ENCODE data around the gene SPAG7. TPM values are rescaled to one million over a fixed set of nuclear protein-coding genes. Genes with fewer than 3 reads are reported as not detected.
"Not testable (repeated sequence)": the region's sequence is repeated elsewhere in the genome, so short reads cannot be mapped to it uniquely, and the experiment has no call there.

The SPAG7 gene
- total and polyA plus RNA-seq, 4 donors: 63.8 to 101 (median 75.8) TPM

DNA sequence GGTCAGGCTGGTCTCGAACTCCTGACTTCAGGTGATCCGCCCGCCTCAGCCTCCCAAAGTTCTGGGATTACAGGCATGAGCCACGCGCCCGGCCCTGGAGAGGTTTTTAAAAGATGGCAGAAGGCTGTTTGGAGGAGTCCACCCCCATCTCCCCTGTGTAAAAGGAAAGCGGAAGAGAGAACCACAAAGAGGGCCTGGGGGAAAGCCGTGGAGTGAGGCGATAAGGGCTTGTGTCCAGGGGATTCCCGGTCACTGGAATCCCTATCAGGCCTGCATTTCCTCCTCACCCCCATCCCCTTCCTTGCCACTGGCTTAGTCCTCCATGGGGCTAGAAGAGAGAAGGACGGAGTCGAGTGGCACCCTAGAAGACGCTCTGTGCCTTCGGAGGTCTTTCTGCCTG lies 35.7 kb downstream of the SPAG7 start, which contains the start of gene GP1BA:
Gene GP1BA (plus strand): TSS at position 315 of the 400 bp plus-strand sequence. CDS start 328 bp downstream, outside the sequence.
- TF ChIP-seq, protein P1, sequence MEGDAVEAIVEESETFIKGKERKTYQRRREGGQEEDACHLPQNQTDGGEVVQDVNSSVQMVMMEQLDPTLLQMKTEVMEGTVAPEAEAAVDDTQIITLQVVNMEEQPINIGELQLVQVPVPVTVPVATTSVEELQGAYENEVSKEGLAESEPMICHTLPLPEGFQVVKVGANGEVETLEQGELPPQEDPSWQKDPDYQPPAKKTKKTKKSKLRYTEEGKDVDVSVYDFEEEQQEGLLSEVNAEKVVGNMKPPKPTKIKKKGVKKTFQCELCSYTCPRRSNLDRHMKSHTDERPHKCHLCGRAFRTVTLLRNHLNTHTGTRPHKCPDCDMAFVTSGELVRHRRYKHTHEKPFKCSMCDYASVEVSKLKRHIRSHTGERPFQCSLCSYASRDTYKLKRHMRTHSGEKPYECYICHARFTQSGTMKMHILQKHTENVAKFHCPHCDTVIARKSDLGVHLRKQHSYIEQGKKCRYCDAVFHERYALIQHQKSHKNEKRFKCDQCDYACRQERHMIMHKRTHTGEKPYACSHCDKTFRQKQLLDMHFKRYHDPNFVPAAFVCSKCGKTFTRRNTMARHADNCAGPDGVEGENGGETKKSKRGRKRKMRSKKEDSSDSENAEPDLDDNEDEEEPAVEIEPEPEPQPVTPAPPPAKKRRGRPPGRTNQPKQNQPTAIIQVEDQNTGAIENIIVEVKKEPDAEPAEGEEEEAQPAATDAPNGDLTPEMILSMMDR (IDR thresholded peaks at IDR 0.05; ENCODE audit: control extremely low read depth, extremely low read depth): no peak
- ATAC-seq (ENCODE audit: insufficient read depth, low FRiP score) (no peak), DNase-seq (no peak)
- Histone ChIP-seq H3K4me1 (ENCODE audit: control insufficient read depth in 5 of 5, insufficient read depth in 5 of 5, low read length in 5 of 5) (peaks cover 0 to 7% (median 4%) of the 10 kb centered on the region in 5 donors), H3K9me3 (ENCODE audit: control insufficient read depth in 4 of 4, insufficient read depth in 3 of 4, low read length in 3 of 4) (no peaks in the 10 kb centered on the region), H3K4me3 (no peak within 1 kb of the TSS), H3K27me3 (ENCODE audit: control insufficient read depth in 3 of 3, insufficient read depth in 3 of 3, low read length in 2 of 3) (no peaks in the 10 kb centered on the region), H3K27ac (ENCODE audit: low read depth in 1 of 2, low read length in 1 of 2) (no peak within 1 kb of the TSS), H3K36me3 (ENCODE audit: control insufficient read depth in 4 of 4, insufficient read depth in 4 of 4, low read length in 4 of 4) (no peaks in the 10 kb centered on the region), H3K9ac (ENCODE audit: insufficient read depth in 1 of 2, low read length in 2 of 2) (no peak within 1 kb of the TSS)
- WGBS, 2 donors: 64 to 71% methylated on average over 14 of the region's 14 CpGs

DNA sequence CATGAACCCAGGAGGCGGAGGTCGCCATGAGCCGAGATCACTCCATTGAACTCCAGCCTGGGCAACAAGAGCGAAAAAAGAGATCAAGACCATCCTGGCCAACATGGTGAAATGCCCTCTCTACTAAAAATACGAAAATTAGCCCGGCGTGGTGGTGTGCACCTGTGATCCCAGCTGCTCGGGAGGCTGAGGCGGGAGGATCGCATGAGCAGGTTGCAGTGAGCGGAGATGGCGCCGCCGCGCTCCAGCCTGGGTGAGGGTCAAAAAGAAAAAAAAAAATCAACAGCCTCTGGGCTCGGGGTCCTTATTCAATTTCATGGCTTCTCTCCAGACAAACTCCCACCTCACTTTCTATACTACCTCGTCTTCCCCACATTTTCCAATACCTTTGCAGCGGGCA lies 38.7 kb downstream of the SPAG7 start:
- ATAC-seq (ENCODE audit: insufficient read depth, low FRiP score) (no peak), DNase-seq (no peak)
- Histone ChIP-seq H3K4me3 (no peak overlapping the region), H3K27me3 (ENCODE audit: control insufficient read depth in 3 of 3, insufficient read depth in 3 of 3, low read length in 2 of 3) (no peaks in the 10 kb centered on the region), H3K4me1 (ENCODE audit: control insufficient read depth in 5 of 5, insufficient read depth in 5 of 5, low read length in 5 of 5) (peaks cover 0 to under 1% (median under 1%) of the 10 kb centered on the region in 5 donors), H3K36me3 (ENCODE audit: control insufficient read depth in 4 of 4, insufficient read depth in 4 of 4, low read length in 4 of 4) (no peaks in the 10 kb centered on the region), H3K27ac (ENCODE audit: low read depth in 1 of 2, low read length in 1 of 2) (no peak overlapping the region), H3K9ac (ENCODE audit: insufficient read depth in 1 of 2, low read length in 2 of 2) (no peak overlapping the region), H3K9me3 (ENCODE audit: control insufficient read depth in 4 of 4, insufficient read depth in 3 of 4, low read length in 3 of 4) (no peaks in the 10 kb centered on the region)
- WGBS, 2 donors: 97 to 98% methylated on average over 18 of the region's 18 CpGs
- TF ChIP-seq, protein P1 (IDR thresholded peaks at IDR 0.05; ENCODE audit: control extremely low read depth, extremely low read depth): no peak

DNA sequence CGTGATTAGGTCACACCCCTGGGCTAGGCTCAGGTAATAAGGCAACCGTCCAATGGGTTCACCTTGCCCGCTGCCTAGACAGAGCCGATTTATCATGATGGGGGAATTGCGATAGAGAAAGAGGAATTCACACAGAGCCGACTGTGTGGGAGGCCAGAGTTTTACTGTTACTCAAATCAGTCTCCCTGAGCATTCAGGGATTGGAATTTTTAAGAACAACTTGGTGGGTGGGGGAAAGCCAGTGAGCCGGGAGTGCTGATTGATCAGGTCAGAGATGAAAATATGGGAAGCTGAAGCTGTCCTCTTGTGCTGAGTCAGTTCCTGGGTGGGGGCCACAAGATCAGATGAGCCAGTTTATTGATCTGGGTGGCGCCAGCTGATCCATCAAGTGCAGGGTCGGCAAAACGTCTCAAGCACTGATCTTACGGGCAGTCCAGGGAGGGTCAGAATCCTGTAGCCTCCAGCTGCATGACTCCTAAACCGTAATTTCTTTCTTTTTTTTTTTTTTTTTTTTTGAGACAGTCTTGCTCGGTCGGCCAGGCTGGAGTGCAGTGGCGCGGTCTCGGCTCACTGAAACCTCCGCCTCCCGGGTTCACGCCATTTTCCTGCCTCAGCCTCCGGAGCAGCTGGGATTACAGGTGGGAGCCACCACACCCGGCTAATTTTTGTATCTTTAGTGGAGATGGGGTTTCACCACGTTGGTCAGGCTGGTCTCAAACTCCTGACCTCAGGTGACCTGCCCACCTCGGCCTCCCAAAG lies 40.9 kb downstream of the SPAG7 start:
- not testable (repeated sequence) for H3K9ac ChIP-seq (ENCODE audit: insufficient read depth in 1 of 2, low read length in 2 of 2); H3K9me3 ChIP-seq (ENCODE audit: control insufficient read depth in 4 of 4, insufficient read depth in 3 of 4, low read length in 3 of 4); DNase-seq; ATAC-seq (ENCODE audit: insufficient read depth, low FRiP score); H3K36me3 ChIP-seq (ENCODE audit: control insufficient read depth in 4 of 4, insufficient read depth in 4 of 4, low read length in 4 of 4); H3K4me1 ChIP-seq (ENCODE audit: control insufficient read depth in 5 of 5, insufficient read depth in 5 of 5, low read length in 5 of 5); H3K4me3 ChIP-seq; H3K27ac ChIP-seq (ENCODE audit: low read depth in 1 of 2, low read length in 1 of 2); H3K27me3 ChIP-seq (ENCODE audit: control insufficient read depth in 3 of 3, insufficient read depth in 3 of 3, low read length in 2 of 3)
- 86 to 92% methylated on average over 24 of the region's 24 CpGs for WGBS, 2 donors

DNA sequence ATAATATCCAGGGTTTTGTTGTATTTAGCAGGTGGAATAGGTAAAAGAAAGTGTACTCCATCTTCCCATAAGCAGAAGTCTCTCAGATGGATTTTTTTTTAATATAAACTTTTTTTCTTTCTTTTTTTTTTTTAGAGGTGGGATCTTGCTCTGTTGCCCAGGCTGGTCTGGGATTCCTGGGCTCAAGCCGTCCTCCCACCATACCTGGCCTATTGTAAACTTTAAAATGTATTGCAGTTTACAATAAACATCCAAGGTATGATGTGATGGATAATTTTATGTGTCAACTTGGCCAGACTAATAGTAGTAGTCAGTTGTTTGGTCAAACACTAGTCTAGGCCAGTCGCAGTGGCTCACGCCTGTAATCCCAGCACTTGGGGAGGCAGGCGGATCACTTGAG lies 46.3 kb downstream of the SPAG7 start:
- Histone ChIP-seq H3K36me3 (ENCODE audit: control insufficient read depth in 4 of 4, insufficient read depth in 4 of 4, low read length in 4 of 4) (no peaks in the 10 kb centered on the region), H3K27me3 (ENCODE audit: control insufficient read depth in 3 of 3, insufficient read depth in 3 of 3, low read length in 2 of 3) (no peaks in the 10 kb centered on the region), H3K9me3 (ENCODE audit: control insufficient read depth in 4 of 4, insufficient read depth in 3 of 4, low read length in 3 of 4) (no peaks in the 10 kb centered on the region), H3K9ac (ENCODE audit: insufficient read depth in 1 of 2, low read length in 2 of 2) (no peak overlapping the region), H3K4me1 (ENCODE audit: control insufficient read depth in 5 of 5, insufficient read depth in 5 of 5, low read length in 5 of 5) (no peaks in the 10 kb centered on the region), H3K27ac (ENCODE audit: low read depth in 1 of 2, low read length in 1 of 2) (no peak overlapping the region), H3K4me3 (no peak overlapping the region)
- TF ChIP-seq, protein P1 (IDR thresholded peaks at IDR 0.05; ENCODE audit: control extremely low read depth, extremely low read depth): no peak
- ATAC-seq (ENCODE audit: insufficient read depth, low FRiP score) (no peak), DNase-seq (no peak)
- WGBS, 2 donors: 95 to 98% methylated on average over 4 of the region's 4 CpGs

All from lung (tissue), 12 donors.